ENCODE data around the gene CMPK2.
A peak's percentile ranks its signal among the peaks of the same experiment; 100 is the strongest.

The CMPK2 gene

DNA sequence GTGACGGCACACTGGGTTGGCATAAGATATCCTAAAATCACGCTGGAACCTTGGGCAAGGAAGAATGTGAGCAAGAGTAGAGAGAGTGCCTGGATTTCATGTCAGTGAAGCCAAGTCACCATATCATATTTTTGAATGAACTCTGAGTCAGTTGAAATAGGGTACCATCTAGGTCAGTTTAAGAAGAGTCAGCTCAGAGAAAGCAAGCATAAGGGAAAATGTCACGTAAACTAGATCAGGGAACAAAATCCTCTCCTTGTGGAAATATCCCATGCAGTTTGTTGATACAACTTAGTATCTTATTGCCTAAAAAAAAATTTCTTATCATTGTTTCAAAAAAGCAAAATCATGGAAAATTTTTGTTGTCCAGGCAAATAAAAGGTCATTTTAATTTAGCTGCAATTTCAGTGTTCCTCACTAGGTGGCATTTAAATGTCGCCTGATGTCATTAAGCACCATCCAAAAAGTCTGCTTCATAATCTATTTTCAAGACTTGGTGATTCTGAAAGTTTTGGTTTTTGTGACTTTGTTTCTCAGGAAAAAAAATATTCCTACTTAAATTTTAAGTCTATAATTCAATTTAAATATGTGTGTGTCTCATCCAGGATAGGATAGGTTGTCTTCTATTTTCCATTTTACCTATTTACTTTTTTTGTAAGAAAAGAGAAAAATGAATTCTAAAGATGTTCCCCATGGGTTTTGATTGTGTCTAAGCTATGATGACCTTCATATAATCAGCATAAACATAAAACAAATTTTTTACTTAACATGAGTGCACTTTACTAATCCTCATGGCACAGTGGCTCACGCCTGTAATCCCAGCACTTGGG lies 31.4 kb upstream of the CMPK2 start:
- TF ChIP-seq, protein P1, sequence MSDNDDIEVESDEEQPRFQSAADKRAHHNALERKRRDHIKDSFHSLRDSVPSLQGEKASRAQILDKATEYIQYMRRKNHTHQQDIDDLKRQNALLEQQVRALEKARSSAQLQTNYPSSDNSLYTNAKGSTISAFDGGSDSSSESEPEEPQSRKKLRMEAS (IDR thresholded peaks at IDR 0.05; ENCODE audit: low read depth, low read length) = no peak
- TF ChIP-seq CTCF (IDR thresholded peaks at IDR 0.05; ENCODE audit: low read depth, low read length) = peak; percentile 63
- no peak overlapping the region for H3K4me3 ChIP-seq (ENCODE audit: low read depth, low read length)
- peak; percentile 55 for DNase-seq (ENCODE audit: low read depth)

GRCh38 chr2:6893876-6894482 lies 28.3 kb upstream of the CMPK2 start:
- no peak overlapping the region for H3K4me3 ChIP-seq (ENCODE audit: low read depth, low read length)
- TF ChIP-seq CTCF (IDR thresholded peaks at IDR 0.05; ENCODE audit: low read depth, low read length) (no peak), MYC (IDR thresholded peaks at IDR 0.05; ENCODE audit: low read depth, low read length) (no peak), POLR2A (IDR thresholded peaks at IDR 0.05; ENCODE audit: extremely low read depth, insufficient read length) (no peak)
- TF ChIP-seq, protein P1 (IDR thresholded peaks at IDR 0.05; ENCODE audit: low read depth, low read length) = no peak
- DNase-seq (ENCODE audit: low read depth) = no peak

- DNase-seq (ENCODE audit: low read depth) = no peak
- TF ChIP-seq MYC (IDR thresholded peaks at IDR 0.05; ENCODE audit: low read depth, low read length) = no peak
- no peak for TF ChIP-seq POLR2A (IDR thresholded peaks at IDR 0.05; ENCODE audit: extremely low read depth, insufficient read length)
- TF ChIP-seq, protein P1 (IDR thresholded peaks at IDR 0.05; ENCODE audit: low read depth, low read length) = no peak
- TF ChIP-seq CTCF (IDR thresholded peaks at IDR 0.05; ENCODE audit: low read depth, low read length) = no peak
- H3K4me3 ChIP-seq (ENCODE audit: low read depth, low read length) = no peak overlapping the region
Measured at GRCh38 chr2:6888724-6889123, 23.0 kb upstream of the CMPK2 start.

GRCh38 chr2:6887751-6888192 lies 22.1 kb upstream of the CMPK2 start:
- no peak for DNase-seq (ENCODE audit: low read depth)
- TF ChIP-seq POLR2A (IDR thresholded peaks at IDR 0.05; ENCODE audit: extremely low read depth, insufficient read length) = no peak
- no peak for TF ChIP-seq MYC (IDR thresholded peaks at IDR 0.05; ENCODE audit: low read depth, low read length)
- no peak for TF ChIP-seq CTCF (IDR thresholded peaks at IDR 0.05; ENCODE audit: low read depth, low read length)
- TF ChIP-seq, protein P1 (IDR thresholded peaks at IDR 0.05; ENCODE audit: low read depth, low read length) = no peak
- H3K4me3 ChIP-seq (ENCODE audit: low read depth, low read length) = no peak overlapping the region

DNA sequence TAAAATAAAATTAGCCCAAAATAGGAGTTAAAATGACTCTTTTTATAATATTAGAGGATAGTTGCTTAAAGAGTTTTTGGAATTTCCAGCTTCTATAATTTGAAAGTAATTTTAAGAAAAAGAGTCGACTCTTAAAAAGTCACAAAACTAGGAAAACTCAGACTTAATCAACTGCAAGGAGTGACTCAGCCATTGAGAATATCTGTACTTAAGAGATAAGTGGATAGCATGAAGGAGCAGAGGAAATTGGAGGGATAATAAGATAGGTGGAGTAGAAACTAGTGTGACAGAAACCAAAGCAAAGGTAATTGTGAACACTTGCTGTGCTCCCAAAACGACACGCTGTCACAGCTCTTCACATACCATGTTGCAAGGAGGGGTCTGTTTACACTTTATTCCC lies 20.3 kb upstream of the CMPK2 start:
- no peak for DNase-seq (ENCODE audit: low read depth)
- TF ChIP-seq POLR2A (IDR thresholded peaks at IDR 0.05; ENCODE audit: extremely low read depth, insufficient read length) (no peak), CTCF (IDR thresholded peaks at IDR 0.05; ENCODE audit: low read depth, low read length) (no peak), MYC (IDR thresholded peaks at IDR 0.05; ENCODE audit: low read depth, low read length) (no peak)
- TF ChIP-seq, protein P1 (IDR thresholded peaks at IDR 0.05; ENCODE audit: low read depth, low read length) = no peak
- H3K4me3 ChIP-seq (ENCODE audit: low read depth, low read length) = no peak overlapping the region

Measured in NB4 (cell line).